Measurements from ENCODE around the gene CD63.

DNA sequence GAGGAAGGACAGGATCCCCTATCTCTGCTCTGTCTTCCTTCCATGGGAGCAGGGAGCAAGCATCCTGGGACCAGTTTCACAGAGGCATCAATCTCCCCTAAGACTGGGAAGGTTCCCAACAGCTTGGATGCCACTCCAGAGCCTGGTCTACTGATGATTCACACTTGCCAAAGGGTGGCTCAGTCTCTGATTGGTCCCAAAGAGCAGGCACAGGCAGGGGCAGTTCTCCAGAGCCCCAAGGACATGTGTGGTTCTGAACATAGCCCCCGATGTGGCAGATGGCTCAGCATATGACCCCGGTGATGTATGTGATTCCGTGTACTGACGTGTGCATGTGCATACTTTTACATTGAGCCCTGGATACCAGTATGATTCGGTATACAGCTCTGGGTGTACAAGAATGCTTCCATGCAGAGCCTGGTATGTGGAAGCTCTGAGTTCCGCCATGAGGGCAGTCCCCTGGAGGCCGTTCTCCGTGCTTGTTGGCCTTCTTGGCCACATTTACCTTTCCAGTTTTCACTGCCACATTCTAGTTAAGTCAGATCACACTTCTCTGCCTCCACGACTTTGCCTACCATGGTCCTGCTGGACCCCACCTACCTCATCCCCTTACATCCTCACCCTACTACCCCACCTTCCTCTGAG lies 42.3 kb downstream of the CD63 start:
- no peak for TF ChIP-seq ZNF792 (tag by site-specific recombination; IDR thresholded peaks at IDR 0.05)
- no peak for TF ChIP-seq CTCF (tag by site-specific recombination; IDR thresholded peaks at IDR 0.05)
- TF ChIP-seq IKZF3 (tag by site-specific recombination; IDR thresholded peaks at IDR 0.05) = no peak
- TF ChIP-seq, protein P1, sequence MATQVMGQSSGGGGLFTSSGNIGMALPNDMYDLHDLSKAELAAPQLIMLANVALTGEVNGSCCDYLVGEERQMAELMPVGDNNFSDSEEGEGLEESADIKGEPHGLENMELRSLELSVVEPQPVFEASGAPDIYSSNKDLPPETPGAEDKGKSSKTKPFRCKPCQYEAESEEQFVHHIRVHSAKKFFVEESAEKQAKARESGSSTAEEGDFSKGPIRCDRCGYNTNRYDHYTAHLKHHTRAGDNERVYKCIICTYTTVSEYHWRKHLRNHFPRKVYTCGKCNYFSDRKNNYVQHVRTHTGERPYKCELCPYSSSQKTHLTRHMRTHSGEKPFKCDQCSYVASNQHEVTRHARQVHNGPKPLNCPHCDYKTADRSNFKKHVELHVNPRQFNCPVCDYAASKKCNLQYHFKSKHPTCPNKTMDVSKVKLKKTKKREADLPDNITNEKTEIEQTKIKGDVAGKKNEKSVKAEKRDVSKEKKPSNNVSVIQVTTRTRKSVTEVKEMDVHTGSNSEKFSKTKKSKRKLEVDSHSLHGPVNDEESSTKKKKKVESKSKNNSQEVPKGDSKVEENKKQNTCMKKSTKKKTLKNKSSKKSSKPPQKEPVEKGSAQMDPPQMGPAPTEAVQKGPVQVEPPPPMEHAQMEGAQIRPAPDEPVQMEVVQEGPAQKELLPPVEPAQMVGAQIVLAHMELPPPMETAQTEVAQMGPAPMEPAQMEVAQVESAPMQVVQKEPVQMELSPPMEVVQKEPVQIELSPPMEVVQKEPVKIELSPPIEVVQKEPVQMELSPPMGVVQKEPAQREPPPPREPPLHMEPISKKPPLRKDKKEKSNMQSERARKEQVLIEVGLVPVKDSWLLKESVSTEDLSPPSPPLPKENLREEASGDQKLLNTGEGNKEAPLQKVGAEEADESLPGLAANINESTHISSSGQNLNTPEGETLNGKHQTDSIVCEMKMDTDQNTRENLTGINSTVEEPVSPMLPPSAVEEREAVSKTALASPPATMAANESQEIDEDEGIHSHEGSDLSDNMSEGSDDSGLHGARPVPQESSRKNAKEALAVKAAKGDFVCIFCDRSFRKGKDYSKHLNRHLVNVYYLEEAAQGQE (tag by site-specific recombination; IDR thresholded peaks at IDR 0.05) = no peak
- TF ChIP-seq ZNF274 (IDR thresholded peaks at IDR 0.05; ENCODE audit: low read length) = no peak
- no peak for TF ChIP-seq ZNF274 (tag by site-specific recombination; IDR thresholded peaks at IDR 0.05; ENCODE audit: borderline replicate concordance)
